Measurements from ENCODE around the gene NRCAM.

NRCAM gene

DNA sequence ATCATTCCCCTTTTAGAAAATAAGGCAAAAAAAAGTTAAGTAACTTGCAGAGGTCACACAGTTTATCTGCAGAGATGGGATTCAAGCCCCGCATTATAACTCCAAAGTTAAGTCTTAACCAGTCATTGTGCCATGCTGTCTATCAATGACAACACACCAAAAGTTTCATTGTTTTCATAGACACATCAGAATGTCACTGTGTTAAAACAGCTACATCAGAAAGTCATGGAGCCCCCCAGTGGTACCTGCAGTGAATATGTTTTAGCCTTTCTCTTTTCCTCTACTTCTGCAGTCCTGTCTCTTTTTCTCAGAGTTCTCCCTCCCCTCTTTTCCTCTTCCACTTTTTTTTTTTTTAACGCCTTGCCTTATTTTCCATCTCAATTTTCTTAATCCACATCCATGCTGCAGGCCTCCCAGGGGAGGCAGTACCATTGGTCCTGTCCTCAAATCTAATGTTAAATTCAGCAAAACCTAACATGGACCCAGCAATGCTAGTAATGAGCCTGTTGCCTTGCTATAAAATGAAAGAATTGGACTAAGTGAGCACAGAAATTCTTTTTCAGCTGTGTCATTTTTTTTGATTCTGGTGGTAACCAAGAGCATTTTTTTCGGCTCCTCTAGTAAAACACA, 3.8 kb upstream of the NRCAM start (continued):
- TF ChIP-seq, protein P1, sequence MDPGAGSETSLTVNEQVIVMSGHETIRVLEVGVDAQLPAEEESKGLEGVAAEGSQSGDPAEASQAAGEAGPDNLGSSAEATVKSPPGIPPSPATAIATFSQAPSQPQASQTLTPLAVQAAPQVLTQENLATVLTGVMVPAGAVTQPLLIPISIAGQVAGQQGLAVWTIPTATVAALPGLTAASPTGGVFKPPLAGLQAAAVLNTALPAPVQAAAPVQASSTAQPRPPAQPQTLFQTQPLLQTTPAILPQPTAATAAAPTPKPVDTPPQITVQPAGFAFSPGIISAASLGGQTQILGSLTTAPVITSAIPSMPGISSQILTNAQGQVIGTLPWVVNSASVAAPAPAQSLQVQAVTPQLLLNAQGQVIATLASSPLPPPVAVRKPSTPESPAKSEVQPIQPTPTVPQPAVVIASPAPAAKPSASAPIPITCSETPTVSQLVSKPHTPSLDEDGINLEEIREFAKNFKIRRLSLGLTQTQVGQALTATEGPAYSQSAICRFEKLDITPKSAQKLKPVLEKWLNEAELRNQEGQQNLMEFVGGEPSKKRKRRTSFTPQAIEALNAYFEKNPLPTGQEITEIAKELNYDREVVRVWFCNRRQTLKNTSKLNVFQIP (CRISPR knock-in tag; IDR thresholded peaks at IDR 0.05; ENCODE audit: borderline replicate concordance, low read depth): no peak
- TF ChIP-seq ZNF8 (CRISPR knock-in tag; IDR thresholded peaks at IDR 0.05) (no peak), BACH2 (CRISPR knock-in tag; IDR thresholded peaks at IDR 0.05; ENCODE audit: borderline replicate concordance) (no peak)

DNA sequence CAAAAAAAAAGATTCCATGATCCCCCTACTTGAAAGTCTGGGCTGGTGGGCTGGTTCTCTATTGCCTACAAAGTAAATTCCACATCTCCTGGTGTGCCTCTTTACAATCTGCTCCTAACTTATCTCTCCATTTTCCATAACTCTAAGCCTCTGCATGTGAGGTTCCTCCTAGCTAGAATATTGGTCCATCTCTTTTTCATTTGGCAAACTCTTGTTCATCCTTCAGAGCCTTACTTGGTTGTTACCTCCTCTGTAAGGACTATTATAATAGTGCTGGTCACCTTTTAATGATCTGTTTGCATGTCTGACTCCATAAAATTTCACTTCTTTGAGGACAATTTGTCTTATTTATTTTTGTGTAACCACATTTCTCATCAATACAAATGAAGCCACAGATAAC, 1.6 kb upstream of the NRCAM start:
- no peak for TF ChIP-seq ESRRG (CRISPR knock-in tag; IDR thresholded peaks at IDR 0.05)
- peak; percentile 65; the same call in 1 of the 2 replicates for TF ChIP-seq ZFP3 (CRISPR knock-in tag; IDR thresholded peaks at IDR 0.05)
- ATAC-seq: no peak

DNA sequence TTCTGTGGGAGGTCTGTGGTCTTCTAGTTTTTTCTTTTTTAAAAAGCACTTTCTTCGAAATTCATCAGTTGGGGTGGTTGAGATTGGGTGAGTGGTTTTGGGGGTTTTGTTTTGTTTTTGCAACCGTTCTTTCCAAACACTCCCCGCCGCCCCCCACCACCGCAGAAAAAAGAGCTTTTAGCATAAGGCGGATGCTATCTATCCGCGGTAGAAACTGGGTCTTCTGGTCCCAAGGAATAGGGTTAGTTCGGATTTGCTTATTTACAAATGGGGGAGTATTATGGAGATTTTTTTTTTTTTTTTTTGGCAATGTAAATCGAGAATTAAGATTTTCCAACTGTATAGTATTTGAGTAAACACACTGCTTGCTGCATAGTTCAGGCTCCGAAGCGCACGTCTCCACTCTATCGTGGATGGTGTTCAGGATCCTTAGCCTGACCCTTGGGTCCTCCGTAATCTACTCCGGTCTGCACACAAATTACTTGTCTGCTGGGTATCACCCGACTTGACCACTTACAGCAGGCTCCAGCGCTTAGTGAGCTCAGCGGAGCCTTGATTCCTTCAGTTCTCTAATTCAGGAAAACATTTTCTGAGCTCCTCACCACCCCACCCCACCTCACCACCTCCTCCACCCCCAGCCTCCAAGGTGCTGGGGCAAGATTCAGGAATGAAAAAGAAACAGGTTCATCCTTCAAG, 757 bp upstream of the NRCAM start:
- no peak for TF ChIP-seq ZNF565 (CRISPR knock-in tag; conservative IDR thresholded peaks at IDR 0.05; ENCODE audit: low read depth)
- TF ChIP-seq, protein P2, sequence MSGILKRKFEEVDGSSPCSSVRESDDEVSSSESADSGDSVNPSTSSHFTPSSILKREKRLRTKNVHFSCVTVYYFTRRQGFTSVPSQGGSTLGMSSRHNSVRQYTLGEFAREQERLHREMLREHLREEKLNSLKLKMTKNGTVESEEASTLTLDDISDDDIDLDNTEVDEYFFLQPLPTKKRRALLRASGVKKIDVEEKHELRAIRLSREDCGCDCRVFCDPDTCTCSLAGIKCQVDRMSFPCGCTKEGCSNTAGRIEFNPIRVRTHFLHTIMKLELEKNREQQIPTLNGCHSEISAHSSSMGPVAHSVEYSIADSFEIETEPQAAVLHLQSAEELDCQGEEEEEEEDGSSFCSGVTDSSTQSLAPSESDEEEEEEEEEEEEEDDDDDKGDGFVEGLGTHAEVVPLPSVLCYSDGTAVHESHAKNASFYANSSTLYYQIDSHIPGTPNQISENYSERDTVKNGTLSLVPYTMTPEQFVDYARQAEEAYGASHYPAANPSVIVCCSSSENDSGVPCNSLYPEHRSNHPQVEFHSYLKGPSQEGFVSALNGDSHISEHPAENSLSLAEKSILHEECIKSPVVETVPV (CRISPR knock-in tag; IDR thresholded peaks at IDR 0.05): no peak
- no peak for TF ChIP-seq ESRRG (CRISPR knock-in tag; IDR thresholded peaks at IDR 0.05)
- TF ChIP-seq ZNF8 (CRISPR knock-in tag; IDR thresholded peaks at IDR 0.05): no peak
- no peak for TF ChIP-seq CSDC2 (CRISPR knock-in tag; IDR thresholded peaks at IDR 0.05)
- no peak for TF ChIP-seq ZNF70 (CRISPR knock-in tag; IDR thresholded peaks at IDR 0.05)
- TF ChIP-seq, protein P3, sequence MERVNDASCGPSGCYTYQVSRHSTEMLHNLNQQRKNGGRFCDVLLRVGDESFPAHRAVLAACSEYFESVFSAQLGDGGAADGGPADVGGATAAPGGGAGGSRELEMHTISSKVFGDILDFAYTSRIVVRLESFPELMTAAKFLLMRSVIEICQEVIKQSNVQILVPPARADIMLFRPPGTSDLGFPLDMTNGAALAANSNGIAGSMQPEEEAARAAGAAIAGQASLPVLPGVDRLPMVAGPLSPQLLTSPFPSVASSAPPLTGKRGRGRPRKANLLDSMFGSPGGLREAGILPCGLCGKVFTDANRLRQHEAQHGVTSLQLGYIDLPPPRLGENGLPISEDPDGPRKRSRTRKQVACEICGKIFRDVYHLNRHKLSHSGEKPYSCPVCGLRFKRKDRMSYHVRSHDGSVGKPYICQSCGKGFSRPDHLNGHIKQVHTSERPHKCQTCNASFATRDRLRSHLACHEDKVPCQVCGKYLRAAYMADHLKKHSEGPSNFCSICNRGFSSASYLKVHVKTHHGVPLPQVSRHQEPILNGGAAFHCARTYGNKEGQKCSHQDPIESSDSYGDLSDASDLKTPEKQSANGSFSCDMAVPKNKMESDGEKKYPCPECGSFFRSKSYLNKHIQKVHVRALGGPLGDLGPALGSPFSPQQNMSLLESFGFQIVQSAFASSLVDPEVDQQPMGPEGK (CRISPR knock-in tag; IDR thresholded peaks at IDR 0.05; ENCODE audit: borderline replicate concordance): no peak
- TF ChIP-seq TCF4 (CRISPR knock-in tag; IDR thresholded peaks at IDR 0.05; ENCODE audit: borderline replicate concordance): no peak
- no peak for TF ChIP-seq GLIS3 (CRISPR knock-in tag; IDR thresholded peaks at IDR 0.05)
- ATAC-seq: no peak

DNA sequence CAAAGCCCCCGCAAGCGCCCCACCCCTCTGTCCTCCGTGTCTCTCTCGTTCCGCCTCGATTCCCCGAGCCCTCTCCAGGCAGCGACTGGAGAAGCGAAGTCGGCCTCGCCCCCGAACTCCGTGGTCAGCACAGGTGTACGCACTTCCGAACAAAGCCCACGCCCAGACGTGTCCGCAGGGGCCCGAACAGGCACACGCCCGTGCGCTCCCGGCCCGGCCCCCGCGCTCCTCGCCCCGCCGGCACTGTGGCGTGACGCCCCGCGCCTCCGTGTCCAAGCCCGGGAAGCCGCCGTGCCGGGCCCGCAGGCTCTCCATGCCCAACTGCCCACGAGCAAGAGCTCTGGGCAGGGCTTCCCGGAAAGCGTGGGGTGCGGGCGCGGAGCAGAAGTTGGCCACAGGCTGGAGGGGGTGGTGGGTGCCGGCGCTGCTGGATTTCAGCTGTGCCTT, 662 bp downstream of the NRCAM start:
- peak; percentile 35 for ATAC-seq
- TF ChIP-seq, protein P2 (CRISPR knock-in tag; IDR thresholded peaks at IDR 0.05): no peak
- TF ChIP-seq ZNF565 (CRISPR knock-in tag; conservative IDR thresholded peaks at IDR 0.05; ENCODE audit: low read depth) (no peak), ZNF70 (CRISPR knock-in tag; IDR thresholded peaks at IDR 0.05) (no peak), CSDC2 (CRISPR knock-in tag; IDR thresholded peaks at IDR 0.05) (no peak), TCF4 (CRISPR knock-in tag; IDR thresholded peaks at IDR 0.05; ENCODE audit: borderline replicate concordance) (no peak), ISL1 (CRISPR knock-in tag; IDR thresholded peaks at IDR 0.05) (no peak), ZFP30 (CRISPR knock-in tag; IDR thresholded peaks at IDR 0.05) (no peak), GLIS3 (CRISPR knock-in tag; IDR thresholded peaks at IDR 0.05) (no peak), ARNTL (CRISPR knock-in tag; IDR thresholded peaks at IDR 0.05; ENCODE audit: borderline replicate concordance, low read depth) (no peak), TOX (CRISPR knock-in tag; IDR thresholded peaks at IDR 0.05; ENCODE audit: borderline replicate concordance) (no peak), ESRRG (CRISPR knock-in tag; IDR thresholded peaks at IDR 0.05) (no peak), RARB (CRISPR knock-in tag; IDR thresholded peaks at IDR 0.05) (no peak), ZC3H10 (CRISPR knock-in tag; IDR thresholded peaks at IDR 0.05) (no peak), ZFP3 (CRISPR knock-in tag; IDR thresholded peaks at IDR 0.05) (no peak)
- TF ChIP-seq, protein P4, sequence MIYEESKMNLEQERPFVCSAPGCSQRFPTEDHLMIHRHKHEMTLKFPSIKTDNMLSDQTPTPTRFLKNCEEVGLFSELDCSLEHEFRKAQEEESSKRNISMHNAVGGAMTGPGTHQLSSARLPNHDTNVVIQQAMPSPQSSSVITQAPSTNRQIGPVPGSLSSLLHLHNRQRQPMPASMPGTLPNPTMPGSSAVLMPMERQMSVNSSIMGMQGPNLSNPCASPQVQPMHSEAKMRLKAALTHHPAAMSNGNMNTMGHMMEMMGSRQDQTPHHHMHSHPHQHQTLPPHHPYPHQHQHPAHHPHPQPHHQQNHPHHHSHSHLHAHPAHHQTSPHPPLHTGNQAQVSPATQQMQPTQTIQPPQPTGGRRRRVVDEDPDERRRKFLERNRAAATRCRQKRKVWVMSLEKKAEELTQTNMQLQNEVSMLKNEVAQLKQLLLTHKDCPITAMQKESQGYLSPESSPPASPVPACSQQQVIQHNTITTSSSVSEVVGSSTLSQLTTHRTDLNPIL (CRISPR knock-in tag; IDR thresholded peaks at IDR 0.05; ENCODE audit: low read depth): no peak
- TF ChIP-seq, protein P5, sequence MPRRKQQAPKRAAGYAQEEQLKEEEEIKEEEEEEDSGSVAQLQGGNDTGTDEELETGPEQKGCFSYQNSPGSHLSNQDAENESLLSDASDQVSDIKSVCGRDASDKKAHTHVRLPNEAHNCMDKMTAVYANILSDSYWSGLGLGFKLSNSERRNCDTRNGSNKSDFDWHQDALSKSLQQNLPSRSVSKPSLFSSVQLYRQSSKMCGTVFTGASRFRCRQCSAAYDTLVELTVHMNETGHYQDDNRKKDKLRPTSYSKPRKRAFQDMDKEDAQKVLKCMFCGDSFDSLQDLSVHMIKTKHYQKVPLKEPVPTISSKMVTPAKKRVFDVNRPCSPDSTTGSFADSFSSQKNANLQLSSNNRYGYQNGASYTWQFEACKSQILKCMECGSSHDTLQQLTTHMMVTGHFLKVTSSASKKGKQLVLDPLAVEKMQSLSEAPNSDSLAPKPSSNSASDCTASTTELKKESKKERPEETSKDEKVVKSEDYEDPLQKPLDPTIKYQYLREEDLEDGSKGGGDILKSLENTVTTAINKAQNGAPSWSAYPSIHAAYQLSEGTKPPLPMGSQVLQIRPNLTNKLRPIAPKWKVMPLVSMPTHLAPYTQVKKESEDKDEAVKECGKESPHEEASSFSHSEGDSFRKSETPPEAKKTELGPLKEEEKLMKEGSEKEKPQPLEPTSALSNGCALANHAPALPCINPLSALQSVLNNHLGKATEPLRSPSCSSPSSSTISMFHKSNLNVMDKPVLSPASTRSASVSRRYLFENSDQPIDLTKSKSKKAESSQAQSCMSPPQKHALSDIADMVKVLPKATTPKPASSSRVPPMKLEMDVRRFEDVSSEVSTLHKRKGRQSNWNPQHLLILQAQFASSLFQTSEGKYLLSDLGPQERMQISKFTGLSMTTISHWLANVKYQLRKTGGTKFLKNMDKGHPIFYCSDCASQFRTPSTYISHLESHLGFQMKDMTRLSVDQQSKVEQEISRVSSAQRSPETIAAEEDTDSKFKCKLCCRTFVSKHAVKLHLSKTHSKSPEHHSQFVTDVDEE (CRISPR knock-in tag; IDR thresholded peaks at IDR 0.05): no peak
- TF ChIP-seq, protein P3 (CRISPR knock-in tag; IDR thresholded peaks at IDR 0.05; ENCODE audit: borderline replicate concordance): no peak
